Trophoblast cell (in vitro differentiated cells and primary cell): ENCODE results near the gene TFRC.
"Not testable (repeated sequence)": the region's sequence is repeated elsewhere in the genome, so short reads cannot be mapped to it uniquely, and the experiment has no call there.

Experiments used
- DNase-seq, 2 donors: peaks; one replicate each; pipeline ENCODE4 v3.0.0-alpha.2; 2016
- H2AFZ ChIP-seq: 2 replicates; pipeline ENCODE4 v1.6.1; 2013; ENCODE audit warnings: low read length, moderate library complexity, mild to moderate bottlenecking; ENCODE audit not compliant: insufficient read depth, poor library complexity
- H2AK5ac ChIP-seq: 2 replicates; pipeline ENCODE4 v1.6.1; 2013; ENCODE audit warnings: mild to moderate bottlenecking, low read length
- H2BK120ac ChIP-seq: 2 replicates; pipeline ENCODE4 v1.6.1; 2013; ENCODE audit warnings: low read length, mild to moderate bottlenecking, moderate library complexity; ENCODE audit not compliant: insufficient read depth, poor library complexity
- H2BK12ac ChIP-seq: 2 replicates; pipeline ENCODE4 v1.6.1; 2013; ENCODE audit warnings: mild to moderate bottlenecking, low read length, moderate library complexity
- H2BK5ac ChIP-seq: 2 replicates; pipeline ENCODE4 v1.6.1; 2013; ENCODE audit warnings: low read length, low read depth, moderate library complexity, mild to moderate bottlenecking; ENCODE audit not compliant: poor library complexity
- H3K14ac ChIP-seq: 2 replicates; pipeline ENCODE4 v1.6.1; 2013; ENCODE audit warnings: mild to moderate bottlenecking, low read length
- H3K18ac ChIP-seq: 2 replicates; pipeline ENCODE4 v1.6.1; 2013; ENCODE audit warnings: mild to moderate bottlenecking, low read length
- H3K23ac ChIP-seq: 2 replicates; pipeline ENCODE4 v1.6.1; 2013; ENCODE audit warnings: low read length
- H3K27ac ChIP-seq: 2 replicates; pipeline ENCODE4 v1.5.1; 2013; ENCODE audit warnings: low read depth, mild to moderate bottlenecking, inconsistent platforms, low read length, moderate library complexity
- H3K27me3 ChIP-seq: 2 replicates; pipeline ENCODE4 v1.6.1; 2013; ENCODE audit warnings: inconsistent platforms, mild to moderate bottlenecking, low read length, moderate library complexity; ENCODE audit not compliant: insufficient read depth
- H3K36me3 ChIP-seq, 2 experiments: 1 replicate in 1 of 2; 2 replicates in 1 of 2; pipeline ENCODE4 v1.6.1; 2013; ENCODE audit warnings: low read length in 2 of 2, mild to moderate bottlenecking in 2 of 2, moderate library complexity in 1 of 2; ENCODE audit not compliant: insufficient read depth in 2 of 2, control insufficient read depth in 1 of 2
- H3K4ac ChIP-seq: 2 replicates; pipeline ENCODE4 v1.6.1; 2013; ENCODE audit warnings: low read depth, mild to moderate bottlenecking, low read length, moderate library complexity
- H3K4me1 ChIP-seq, 2 experiments: 1 replicate in 1 of 2; 2 replicates in 1 of 2; pipeline ENCODE4 v1.6.1; 2013; ENCODE audit warnings: low read length in 2 of 2, mild to moderate bottlenecking in 2 of 2, moderate library complexity in 1 of 2; ENCODE audit not compliant: insufficient read depth in 2 of 2, control insufficient read depth in 1 of 2
- H3K4me2 ChIP-seq: 2 replicates; pipeline ENCODE4 v1.6.1; 2013; ENCODE audit warnings: inconsistent platforms, mild to moderate bottlenecking, low read length, moderate library complexity
- H3K4me3 ChIP-seq: 2 replicates; pipeline ENCODE4 v1.5.1; 2013; ENCODE audit warnings: mild to moderate bottlenecking, low read depth, low read length, inconsistent platforms
- H3K79me1 ChIP-seq: one replicate; pipeline ENCODE4 v1.6.1; 2013; ENCODE audit warnings: low read length
- H3K79me2 ChIP-seq: 2 replicates; pipeline ENCODE4 v1.6.1; 2013; ENCODE audit warnings: low read length, mild to moderate bottlenecking; ENCODE audit not compliant: control insufficient read depth, insufficient read depth, poor library complexity
- H3K9ac ChIP-seq: 2 replicates; pipeline ENCODE4 v1.6.1; 2013; ENCODE audit warnings: mild to moderate bottlenecking, low read length
- H3K9me3 ChIP-seq: 2 replicates; pipeline ENCODE4 v1.6.1; 2013; ENCODE audit warnings: low read depth, mild to moderate bottlenecking, control low read depth, inconsistent platforms, low read length; ENCODE audit not compliant: insufficient read depth
- H4K12ac ChIP-seq: 2 replicates; pipeline ENCODE4 v1.6.1; 2013; ENCODE audit warnings: low read depth, mild to moderate bottlenecking, low read length, moderate library complexity
- H4K8ac ChIP-seq: 2 replicates; pipeline ENCODE4 v1.6.1; 2013; ENCODE audit warnings: low read depth, mild to moderate bottlenecking, low read length, moderate library complexity
- H4K91ac ChIP-seq: one replicate; pipeline ENCODE4 v1.6.1; 2013; ENCODE audit warnings: low read depth, mild to moderate bottlenecking, low read length, moderate library complexity
- WGBS: extraction: QIAGEN DNeasy Blood & Tissue Kit; methylation state at CpG from one replicate; pipeline ENCODE4 v1.1.7; 2013; ENCODE audit warnings: missing lambda C conversion rate; ENCODE audit not compliant: insufficient read length, insufficient coverage; ENCODE audit errors: extremely low coverage; 5-methylcytosine and 5-hydroxymethylcytosine counted together

Gene TFRC

DNA sequence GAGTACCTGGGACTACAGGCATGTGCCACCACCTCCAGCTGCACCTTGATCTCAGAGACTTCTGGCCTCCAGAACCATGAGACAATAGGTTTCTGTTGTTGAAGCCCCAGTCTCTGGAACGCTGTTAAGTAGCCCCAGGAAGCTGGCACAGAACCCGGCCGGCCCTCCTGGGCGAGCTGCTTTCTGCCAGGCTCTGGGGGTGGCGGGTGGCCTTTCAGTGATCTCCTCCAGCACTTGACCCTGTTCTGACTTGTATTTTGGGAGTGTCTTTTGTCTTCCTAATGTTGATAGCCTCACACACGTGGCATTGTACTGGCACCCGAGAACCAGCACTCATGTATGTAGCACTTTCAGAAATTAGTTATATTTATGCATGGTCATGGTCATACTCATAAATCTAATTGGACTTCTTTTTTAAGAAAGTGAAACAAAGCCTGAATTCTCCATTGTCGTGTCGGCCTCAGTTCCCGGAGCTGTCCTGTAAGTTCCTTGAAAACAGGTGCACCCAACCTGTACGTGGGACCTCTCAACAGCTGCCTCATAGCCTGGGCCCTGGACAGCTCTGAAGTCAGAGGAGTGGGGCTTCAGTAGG, 74.0 kb downstream of the TFRC start:
- Histone ChIP-seq H3K79me1 (no peaks in the 10 kb centered on the region), H3K4me3 (no peak overlapping the region), H2BK120ac (no peak overlapping the region), H2BK12ac (no peak overlapping the region), H2AFZ (no peak overlapping the region), H4K8ac (no peak overlapping the region), H3K4me1 (no peaks in the 10 kb centered on the region), H2BK5ac (no peak overlapping the region), H3K27me3 (no peaks in the 10 kb centered on the region), H3K79me2 (no peaks in the 10 kb centered on the region), H4K91ac (no peak overlapping the region), H3K9ac (no peak overlapping the region), H3K36me3 (no peaks in the 10 kb centered on the region), H3K23ac (no peak overlapping the region), H3K18ac (no peak overlapping the region), H2AK5ac (no peak overlapping the region), H3K4me2 (no peak overlapping the region), H3K27ac (no peak overlapping the region), H4K12ac (no peak overlapping the region), H3K4ac (no peak overlapping the region), H3K9me3 (peaks cover 6% of the 10 kb centered on the region), H3K14ac (no peak overlapping the region)
- no CpG with 5 or more reads among the region's 11 CpGs for WGBS
- no peak for DNase-seq

DNA sequence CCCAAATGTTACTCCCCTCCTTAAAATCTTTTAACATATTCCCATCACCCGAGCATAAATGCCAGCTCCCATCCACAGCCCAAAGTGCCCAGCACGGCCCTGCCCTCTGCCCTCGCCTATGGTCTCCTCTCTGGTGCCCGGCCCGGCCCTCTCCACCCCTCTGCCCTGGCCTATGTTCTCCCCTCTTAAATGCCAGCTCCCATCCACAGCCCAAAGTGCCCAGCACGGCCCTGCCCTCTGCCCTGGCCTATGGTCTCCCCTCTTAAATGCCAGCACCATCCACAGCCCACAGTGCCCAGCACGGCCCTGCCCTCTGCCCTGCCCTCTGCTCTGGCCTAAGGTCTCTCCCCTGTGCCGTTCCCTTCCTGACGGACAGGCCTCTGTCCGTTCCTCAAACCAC, 76.6 kb downstream of the TFRC start:
- H2AFZ ChIP-seq, H3K23ac ChIP-seq, H2BK5ac ChIP-seq, H3K4me3 ChIP-seq, H3K27me3 ChIP-seq, H3K4ac ChIP-seq, H2AK5ac ChIP-seq, H4K12ac ChIP-seq, H3K27ac ChIP-seq, H4K8ac ChIP-seq, H3K14ac ChIP-seq, H3K9ac ChIP-seq, H3K79me2 ChIP-seq, H2BK120ac ChIP-seq, H3K18ac ChIP-seq, DNase-seq, H3K79me1 ChIP-seq, H3K4me2 ChIP-seq, H4K91ac ChIP-seq, H3K4me1 ChIP-seq, H3K36me3 ChIP-seq, H2BK12ac ChIP-seq: not testable (repeated sequence)
- peaks cover 18% of the 10 kb centered on the region for H3K9me3 ChIP-seq
- WGBS = no CpG with 5 or more reads among the region's 10 CpGs

DNA sequence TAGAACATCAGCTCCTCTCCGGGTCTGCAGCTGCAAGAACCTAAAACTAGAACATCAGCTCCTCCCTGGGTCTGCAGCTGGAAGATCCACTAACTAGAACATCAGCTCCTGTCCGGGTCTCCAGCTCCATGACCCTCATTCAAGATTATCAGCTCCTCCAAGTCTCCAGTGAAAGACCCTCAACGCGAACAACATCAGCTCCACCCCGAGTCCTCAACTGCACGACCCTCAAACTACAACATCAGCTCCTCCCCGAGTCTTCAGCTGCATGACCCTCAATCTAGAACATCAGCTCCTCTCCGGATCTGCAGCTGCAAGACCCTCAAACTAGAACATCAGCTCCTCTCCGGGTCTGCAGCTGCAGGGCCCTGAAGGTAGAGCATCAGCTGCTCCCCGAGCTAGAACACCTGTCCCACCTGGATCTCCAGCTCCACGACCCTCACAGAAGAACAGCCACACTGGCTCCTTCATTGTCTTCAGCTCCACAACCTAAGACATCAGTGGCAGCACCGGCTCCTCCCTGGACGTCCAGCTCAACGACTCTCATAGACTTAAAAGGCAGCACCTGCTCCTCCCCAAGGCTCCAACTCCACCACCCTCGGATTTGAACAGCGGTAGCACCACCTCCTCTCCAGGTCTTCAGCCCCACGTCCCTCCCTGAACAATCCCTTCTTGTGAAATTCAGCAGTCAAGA, 77.4 kb downstream of the TFRC start:
- not testable (repeated sequence) for H3K18ac ChIP-seq, H3K79me2 ChIP-seq, H3K4me2 ChIP-seq, H3K27me3 ChIP-seq, H2BK5ac ChIP-seq, H2AK5ac ChIP-seq, H3K4me1 ChIP-seq, H2AFZ ChIP-seq, H3K14ac ChIP-seq, H3K4me3 ChIP-seq, H3K4ac ChIP-seq, H4K91ac ChIP-seq, H4K12ac ChIP-seq, DNase-seq, H3K23ac ChIP-seq, H2BK120ac ChIP-seq, H2BK12ac ChIP-seq, H3K79me1 ChIP-seq, H3K9ac ChIP-seq, H4K8ac ChIP-seq, H3K27ac ChIP-seq, H3K36me3 ChIP-seq
- no CpG with 5 or more reads among the region's 17 CpGs for WGBS
- H3K9me3 ChIP-seq = peaks cover 18% of the 10 kb centered on the region

DNA sequence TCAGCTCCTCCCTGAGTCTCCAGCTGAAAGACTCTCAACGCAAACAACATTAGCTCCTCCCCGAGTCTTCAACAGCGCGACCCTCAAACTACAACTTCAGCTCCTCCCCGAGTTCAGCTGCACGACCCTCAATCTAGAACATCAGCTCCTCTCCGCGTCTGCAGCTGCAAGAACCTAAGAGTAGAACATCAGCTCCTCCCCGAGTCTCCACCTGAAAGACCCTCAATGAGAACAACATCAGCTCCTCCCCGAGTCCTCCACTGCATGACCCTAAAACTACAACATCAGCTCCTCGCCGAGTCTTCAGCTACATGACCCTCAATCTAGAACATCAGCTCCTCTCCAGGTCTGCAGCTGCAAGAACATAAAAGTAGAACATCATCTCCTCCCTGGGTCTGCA, 78.3 kb downstream of the TFRC start:
- no peaks in the 10 kb centered on the region for H3K79me2 ChIP-seq
- WGBS = no CpG with 5 or more reads among the region's 12 CpGs
- no peak overlapping the region for H2BK120ac ChIP-seq
- no peak overlapping the region for H3K4ac ChIP-seq
- H3K27me3 ChIP-seq = no peaks in the 10 kb centered on the region
- H3K23ac ChIP-seq = no peak overlapping the region
- H2BK12ac ChIP-seq = no peak overlapping the region
- no peak overlapping the region for H2AK5ac ChIP-seq
- no peak for DNase-seq
- H3K4me2 ChIP-seq = no peak overlapping the region
- no peak overlapping the region for H4K12ac ChIP-seq
- H2AFZ ChIP-seq = no peak overlapping the region
- no peak overlapping the region for H3K14ac ChIP-seq
- no peak overlapping the region for H3K4me3 ChIP-seq
- no peak overlapping the region for H3K18ac ChIP-seq
- H3K79me1 ChIP-seq = no peaks in the 10 kb centered on the region
- H3K36me3 ChIP-seq = no peaks in the 10 kb centered on the region
- no peak overlapping the region for H4K91ac ChIP-seq
- no peak overlapping the region for H3K27ac ChIP-seq
- no peaks in the 10 kb centered on the region for H3K4me1 ChIP-seq
- peaks cover 18% of the 10 kb centered on the region for H3K9me3 ChIP-seq
- no peak overlapping the region for H3K9ac ChIP-seq
- no peak overlapping the region for H4K8ac ChIP-seq
- H2BK5ac ChIP-seq = no peak overlapping the region
